ENCODE measurements around the gene MRPL53. TPM values are rescaled to one million over a fixed set of nuclear protein-coding genes. Genes with fewer than 3 reads are reported as not detected.

MRPL53 gene
- total RNA-seq, 1 donor from 2014 or later: 61.5 TPM

DNA sequence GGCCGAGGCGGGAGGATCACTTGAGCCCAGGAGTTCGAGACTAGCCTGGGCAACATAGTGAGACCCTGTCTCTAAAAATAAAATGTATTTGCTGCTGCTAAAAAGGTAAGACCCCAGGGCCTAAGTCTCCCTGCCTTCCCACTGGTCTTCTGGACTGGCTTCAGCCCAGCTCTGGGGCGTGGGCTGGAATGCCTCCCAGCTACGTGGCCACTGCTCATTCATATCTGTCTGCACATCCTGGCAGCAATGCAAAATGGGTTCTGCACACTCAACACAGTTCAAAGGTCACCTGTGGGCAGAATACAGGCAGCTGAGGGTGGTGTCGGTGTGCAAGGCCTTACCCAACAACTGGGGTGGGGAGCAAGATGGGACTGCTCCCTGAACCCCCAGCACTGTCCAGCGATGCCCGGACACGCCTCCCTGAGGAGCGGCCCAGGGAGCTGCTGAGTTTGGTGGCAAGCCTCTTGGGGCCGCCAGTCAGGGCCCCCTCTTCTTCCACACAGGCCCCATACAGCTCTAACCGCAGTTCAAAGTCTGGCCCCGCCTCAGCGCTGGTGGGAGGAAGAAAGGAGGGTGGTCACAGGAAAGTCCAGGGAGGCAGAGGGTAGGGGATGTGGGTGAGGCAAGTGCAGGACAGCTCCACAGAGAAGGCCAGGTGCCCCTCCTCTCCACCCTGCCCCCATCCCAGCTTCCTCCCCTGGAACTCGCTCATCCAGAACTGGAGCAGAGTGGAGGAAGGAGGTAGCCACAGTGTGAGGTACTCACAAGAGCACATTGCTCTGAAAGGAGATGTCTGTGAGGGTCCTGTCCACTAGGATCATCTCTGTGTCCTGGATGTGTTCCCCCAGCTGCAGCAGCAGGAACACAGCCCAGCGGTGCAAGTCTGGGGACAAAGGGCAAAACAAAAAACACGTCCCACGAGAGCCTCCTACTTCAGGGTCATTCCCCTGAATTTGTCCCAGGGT lies 42.7 kb downstream of the MRPL53 start:
- no peak overlapping the region for H3K27ac Mint-ChIP-seq (ENCODE audit: unreplicated experiment)
- H3K4me3 Mint-ChIP-seq (ENCODE audit: unreplicated experiment): no peak overlapping the region
- H3K9me3 Mint-ChIP-seq (ENCODE audit: unreplicated experiment): no peaks in the 10 kb centered on the region
- TF ChIP-seq, protein P1, sequence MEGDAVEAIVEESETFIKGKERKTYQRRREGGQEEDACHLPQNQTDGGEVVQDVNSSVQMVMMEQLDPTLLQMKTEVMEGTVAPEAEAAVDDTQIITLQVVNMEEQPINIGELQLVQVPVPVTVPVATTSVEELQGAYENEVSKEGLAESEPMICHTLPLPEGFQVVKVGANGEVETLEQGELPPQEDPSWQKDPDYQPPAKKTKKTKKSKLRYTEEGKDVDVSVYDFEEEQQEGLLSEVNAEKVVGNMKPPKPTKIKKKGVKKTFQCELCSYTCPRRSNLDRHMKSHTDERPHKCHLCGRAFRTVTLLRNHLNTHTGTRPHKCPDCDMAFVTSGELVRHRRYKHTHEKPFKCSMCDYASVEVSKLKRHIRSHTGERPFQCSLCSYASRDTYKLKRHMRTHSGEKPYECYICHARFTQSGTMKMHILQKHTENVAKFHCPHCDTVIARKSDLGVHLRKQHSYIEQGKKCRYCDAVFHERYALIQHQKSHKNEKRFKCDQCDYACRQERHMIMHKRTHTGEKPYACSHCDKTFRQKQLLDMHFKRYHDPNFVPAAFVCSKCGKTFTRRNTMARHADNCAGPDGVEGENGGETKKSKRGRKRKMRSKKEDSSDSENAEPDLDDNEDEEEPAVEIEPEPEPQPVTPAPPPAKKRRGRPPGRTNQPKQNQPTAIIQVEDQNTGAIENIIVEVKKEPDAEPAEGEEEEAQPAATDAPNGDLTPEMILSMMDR (IDR thresholded peaks at IDR 0.05): no peak
- H3K4me1 Mint-ChIP-seq (ENCODE audit: unreplicated experiment): no peaks in the 10 kb centered on the region
- H3K36me3 Mint-ChIP-seq (ENCODE audit: unreplicated experiment): peaks cover 29% of the 10 kb centered on the region
- no peak for DNase-seq (ENCODE audit: extremely low spot score, unreplicated experiment)
- H3K27me3 Mint-ChIP-seq (ENCODE audit: unreplicated experiment): no peaks in the 10 kb centered on the region

DNA sequence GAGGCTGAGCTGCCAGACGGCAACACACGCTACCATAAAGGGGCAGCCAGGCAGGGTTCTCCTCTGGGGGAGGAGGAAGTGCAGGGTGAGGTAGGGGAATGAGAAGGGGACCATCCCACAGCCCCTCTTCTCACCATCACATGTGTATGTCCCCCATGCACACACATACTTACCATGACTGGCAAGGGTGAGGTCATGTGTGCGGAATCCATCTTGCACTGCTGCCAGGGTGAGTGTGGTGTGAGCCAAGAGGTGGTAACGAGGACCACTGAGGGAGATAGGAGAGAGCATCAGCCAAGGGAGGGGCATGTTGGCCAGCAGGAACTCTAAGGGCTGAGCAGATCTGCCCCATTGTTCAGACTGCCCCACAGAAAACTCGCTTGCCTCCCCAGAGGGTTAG lies 43.8 kb downstream of the MRPL53 start:
- H3K36me3 Mint-ChIP-seq (ENCODE audit: unreplicated experiment): peaks cover 29% of the 10 kb centered on the region
- H3K4me3 Mint-ChIP-seq (ENCODE audit: unreplicated experiment): no peak overlapping the region
- H3K27ac Mint-ChIP-seq (ENCODE audit: unreplicated experiment): no peak overlapping the region
- no peaks in the 10 kb centered on the region for H3K9me3 Mint-ChIP-seq (ENCODE audit: unreplicated experiment)
- no peaks in the 10 kb centered on the region for H3K27me3 Mint-ChIP-seq (ENCODE audit: unreplicated experiment)
- no peaks in the 10 kb centered on the region for H3K4me1 Mint-ChIP-seq (ENCODE audit: unreplicated experiment)
- TF ChIP-seq, protein P1 (IDR thresholded peaks at IDR 0.05): no peak
- no peak for DNase-seq (ENCODE audit: extremely low spot score, unreplicated experiment)

- Mint-ChIP-seq H3K36me3 (ENCODE audit: unreplicated experiment) (peaks cover 29% of the 10 kb centered on the region), H3K4me3 (ENCODE audit: unreplicated experiment) (no peak overlapping the region), H3K27ac (ENCODE audit: unreplicated experiment) (no peak overlapping the region), H3K4me1 (ENCODE audit: unreplicated experiment) (no peaks in the 10 kb centered on the region), H3K9me3 (ENCODE audit: unreplicated experiment) (no peaks in the 10 kb centered on the region), H3K27me3 (ENCODE audit: unreplicated experiment) (no peaks in the 10 kb centered on the region)
- TF ChIP-seq, protein P1 (IDR thresholded peaks at IDR 0.05): no peak
- no peak for DNase-seq (ENCODE audit: extremely low spot score, unreplicated experiment)
Measured at GRCh38 chr2:74427551-74427950, 44.9 kb downstream of the MRPL53 start.

DNA sequence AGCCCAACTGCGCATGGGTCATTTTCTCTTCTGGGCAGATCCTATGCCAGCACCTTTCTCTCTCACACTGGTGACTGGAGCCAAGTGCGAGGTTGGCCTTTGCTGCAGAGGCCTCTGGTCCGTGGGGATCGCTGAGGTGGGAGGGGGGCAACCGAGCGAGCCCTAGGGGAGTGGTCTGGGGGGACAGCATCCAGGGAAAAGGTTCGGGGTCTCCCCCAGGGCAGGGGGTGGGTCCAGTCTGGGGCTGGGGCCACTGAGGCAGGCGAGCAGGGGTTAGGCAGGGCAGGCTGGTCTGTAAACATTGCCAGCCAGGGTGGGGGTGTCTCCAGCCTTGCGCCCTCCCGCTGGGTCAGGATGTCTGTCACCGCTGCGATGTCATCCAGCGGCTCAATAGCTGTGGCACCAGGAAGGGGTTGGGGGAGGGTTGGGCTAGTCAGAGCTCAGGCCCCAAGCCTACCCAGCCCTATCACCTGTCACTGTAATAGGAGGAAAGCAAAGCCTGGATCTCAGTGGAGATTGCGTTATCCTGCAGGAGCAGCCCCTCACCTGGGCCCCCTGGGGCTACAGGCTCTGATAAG lies 46.2 kb downstream of the MRPL53 start:
- no peak overlapping the region for H3K27ac Mint-ChIP-seq (ENCODE audit: unreplicated experiment)
- no peaks in the 10 kb centered on the region for H3K27me3 Mint-ChIP-seq (ENCODE audit: unreplicated experiment)
- H3K36me3 Mint-ChIP-seq (ENCODE audit: unreplicated experiment): peaks cover 22% of the 10 kb centered on the region
- DNase-seq (ENCODE audit: extremely low spot score, unreplicated experiment): no peak
- no peak overlapping the region for H3K4me3 Mint-ChIP-seq (ENCODE audit: unreplicated experiment)
- H3K9me3 Mint-ChIP-seq (ENCODE audit: unreplicated experiment): no peaks in the 10 kb centered on the region
- TF ChIP-seq, protein P1 (IDR thresholded peaks at IDR 0.05): no peak
- peaks cover 4% of the 10 kb centered on the region for H3K4me1 Mint-ChIP-seq (ENCODE audit: unreplicated experiment)

DNA sequence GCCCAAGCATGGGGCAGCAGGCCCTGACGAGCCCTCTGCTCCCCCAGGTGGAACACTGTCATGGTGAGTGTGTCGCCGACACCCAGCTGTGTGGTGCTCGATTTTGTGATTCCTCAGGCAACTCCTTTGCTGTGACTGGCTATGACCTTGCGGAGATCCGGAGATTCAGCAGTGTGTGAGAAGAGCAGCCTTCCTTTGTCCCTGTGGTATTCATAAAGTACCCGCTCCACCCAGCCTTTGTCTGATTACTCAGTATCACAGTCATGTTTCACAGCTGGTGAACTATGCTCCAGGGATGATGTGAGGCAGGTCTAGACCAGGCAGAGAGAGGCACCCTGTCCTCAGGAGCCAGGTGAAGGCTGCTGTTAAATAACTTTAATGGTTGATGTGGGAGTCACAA lies 47.0 kb downstream of the MRPL53 start:
- Mint-ChIP-seq H3K9me3 (ENCODE audit: unreplicated experiment) (no peaks in the 10 kb centered on the region), H3K4me3 (ENCODE audit: unreplicated experiment) (no peak overlapping the region), H3K27ac (ENCODE audit: unreplicated experiment) (no peak overlapping the region), H3K36me3 (ENCODE audit: unreplicated experiment) (peaks cover 22% of the 10 kb centered on the region), H3K27me3 (ENCODE audit: unreplicated experiment) (no peaks in the 10 kb centered on the region), H3K4me1 (ENCODE audit: unreplicated experiment) (peaks cover 8% of the 10 kb centered on the region)
- no peak for DNase-seq (ENCODE audit: extremely low spot score, unreplicated experiment)
- TF ChIP-seq, protein P1 (IDR thresholded peaks at IDR 0.05): no peak

Data from osteocyte (in vitro differentiated cells).